Esophagus squamous epithelium (tissue), 4 donors: ENCODE data around the gene SPATA31C1.

Experiments
- POLR2A ChIP-seq, 4 donors: fragments of 450-650 bp; IDR thresholded peaks; one replicate each; pipeline ENCODE4 v1.6.1; 2017; ENCODE audit warnings: antibody characterized with exemption in 4 of 4, mild to moderate bottlenecking in 4 of 4, moderate library complexity in 3 of 4
- TF ChIP-seq, protein P1 (sequence below), 6 experiments: fragments of 450-650 bp in 4 of 6; fragments of 200-600 bp in 2 of 6; sonication (generic) in 2 of 6; IDR thresholded peaks; one replicate each; pipeline ENCODE4 v1.5.1; 2016 to 2019; ENCODE audit warnings: antibody characterized with exemption in 6 of 6, mild to moderate bottlenecking in 4 of 6, moderate library complexity in 4 of 6

DNA sequence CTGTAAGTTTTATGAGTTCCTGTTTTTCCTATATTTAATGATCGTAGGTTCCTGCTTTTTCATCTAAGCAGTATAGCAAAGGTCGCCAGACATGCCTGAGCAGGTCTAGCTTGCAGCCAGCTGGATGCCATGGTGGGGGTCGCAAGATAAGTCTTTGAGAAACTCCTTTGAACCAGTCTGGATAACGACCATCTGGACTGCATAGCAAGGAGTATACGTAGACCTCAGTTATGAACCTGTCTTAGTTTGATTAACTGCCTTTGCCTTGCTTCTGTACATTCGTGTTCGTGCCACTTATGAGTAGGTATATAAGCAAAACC is 43.5 kb upstream of the SPATA31C1 start:
- TF ChIP-seq POLR2A (IDR thresholded peaks at IDR 0.05): no peak
- TF ChIP-seq, protein P1, sequence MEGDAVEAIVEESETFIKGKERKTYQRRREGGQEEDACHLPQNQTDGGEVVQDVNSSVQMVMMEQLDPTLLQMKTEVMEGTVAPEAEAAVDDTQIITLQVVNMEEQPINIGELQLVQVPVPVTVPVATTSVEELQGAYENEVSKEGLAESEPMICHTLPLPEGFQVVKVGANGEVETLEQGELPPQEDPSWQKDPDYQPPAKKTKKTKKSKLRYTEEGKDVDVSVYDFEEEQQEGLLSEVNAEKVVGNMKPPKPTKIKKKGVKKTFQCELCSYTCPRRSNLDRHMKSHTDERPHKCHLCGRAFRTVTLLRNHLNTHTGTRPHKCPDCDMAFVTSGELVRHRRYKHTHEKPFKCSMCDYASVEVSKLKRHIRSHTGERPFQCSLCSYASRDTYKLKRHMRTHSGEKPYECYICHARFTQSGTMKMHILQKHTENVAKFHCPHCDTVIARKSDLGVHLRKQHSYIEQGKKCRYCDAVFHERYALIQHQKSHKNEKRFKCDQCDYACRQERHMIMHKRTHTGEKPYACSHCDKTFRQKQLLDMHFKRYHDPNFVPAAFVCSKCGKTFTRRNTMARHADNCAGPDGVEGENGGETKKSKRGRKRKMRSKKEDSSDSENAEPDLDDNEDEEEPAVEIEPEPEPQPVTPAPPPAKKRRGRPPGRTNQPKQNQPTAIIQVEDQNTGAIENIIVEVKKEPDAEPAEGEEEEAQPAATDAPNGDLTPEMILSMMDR (IDR thresholded peaks at IDR 0.05): no peak
